Tibial nerve (tissue), 4 donors: ENCODE results near the gene STXBP6. TPM values are rescaled to one million over a fixed set of nuclear protein-coding genes. Genes with fewer than 3 reads are reported as not detected.

ENCODE experiments used
- DNase-seq, 2 donors: peaks; one replicate each; pipeline ENCODE4 v3.0.0-alpha.2; 2019; ENCODE audit warnings: low spot score in 2 of 2
- H3K27ac ChIP-seq, 4 donors: fragments of 200-600 bp; sonication (generic) in 3 of 4; one replicate each; pipeline ENCODE4 v1.5.1; 2017 to 2019; ENCODE audit warnings: mild to moderate bottlenecking in 1 of 4
- H3K27me3 ChIP-seq, 2 donors: fragments of 200-600 bp; sonication (generic) in 1 of 2; one replicate each; pipeline versions ENCODE4 v1.5.1 to v1.6.0; 2017 to 2019
- H3K36me3 ChIP-seq, 3 donors: fragments of 200-600 bp; sonication (generic); one replicate each; pipeline ENCODE4 v1.5.1; 2018 to 2019
- H3K4me1 ChIP-seq, 4 donors: fragments of 200-600 bp; sonication (generic) in 3 of 4; one replicate each; pipeline ENCODE4 v1.5.1; 2017 to 2019
- H3K4me3 ChIP-seq, 4 donors: fragments of 200-600 bp; sonication (generic) in 3 of 4; one replicate each; pipeline ENCODE4 v1.5.1; 2017 to 2019; ENCODE audit warnings: mild to moderate bottlenecking in 1 of 4, moderate library complexity in 1 of 4
- H3K9me3 ChIP-seq, 4 donors: fragments of 200-600 bp; sonication (generic) in 3 of 4; one replicate each; pipeline ENCODE4 v1.5.1; 2017 to 2019
- CTCF ChIP-seq, 5 experiments: fragments of 200-600 bp in 3 of 5; fragments of 450-650 bp in 2 of 5; sonication (generic) in 3 of 5; IDR thresholded peaks; one replicate each; pipeline ENCODE4 v1.5.1; 2016 to 2019; ENCODE audit warnings: antibody characterized with exemption in 5 of 5, mild to moderate bottlenecking in 3 of 5, moderate library complexity in 2 of 5
- EP300 ChIP-seq, 2 donors: sonication (generic); formaldehyde crosslinking; IDR thresholded peaks; one replicate each; pipeline ENCODE4 v1.6.1; 2017; ENCODE audit warnings: antibody characterized with exemption in 2 of 2, mild to moderate bottlenecking in 1 of 2
- POLR2A ChIP-seq, 2 donors: fragments of 450-650 bp; IDR thresholded peaks; one replicate each; pipeline ENCODE4 v1.6.1; 2017; ENCODE audit warnings: antibody characterized with exemption in 2 of 2, mild to moderate bottlenecking in 2 of 2, moderate library complexity in 2 of 2
- WGBS, 2 donors: methylation state at CpG; one replicate each; pipeline ENCODE4 v1.1.5; 2018; 5-methylcytosine and 5-hydroxymethylcytosine counted together
- total RNA-seq, 4 donors: library from RNA; depleted of rRNA; stranded (reverse); fragments of >200 nt; gene quantifications; one replicate each; pipeline ENCODE4 v1.1.0, GENCODE V29; 2016

The STXBP6 gene
- total RNA-seq, 4 donors from 2014 or later, result 12.6 to 42.6 (median 33.5) TPM

- Histone ChIP-seq H3K36me3 (no peaks in the 10 kb centered on the region), H3K4me3 (no peak overlapping the region), H3K27ac (no peak overlapping the region), H3K4me1 (no peaks in the 10 kb centered on the region), H3K9me3 (no peaks in the 10 kb centered on the region), H3K27me3 (no peaks in the 10 kb centered on the region)
- DNase-seq, result no peak
- 68 to 70% methylated on average over 4 of the region's 4 CpGs for WGBS, 2 donors
- TF ChIP-seq POLR2A (IDR thresholded peaks at IDR 0.05) (no peak), CTCF (IDR thresholded peaks at IDR 0.05) (no peak), EP300 (IDR thresholded peaks at IDR 0.05) (no peak)
Measured at GRCh38 chr14:24831677-24832076, 218.3 kb downstream of the STXBP6 start.

GRCh38 chr14:24829862-24830261 is 220.1 kb downstream of the STXBP6 start:
- no peak overlapping the region for H3K4me3 ChIP-seq
- H3K27ac ChIP-seq, result no peak overlapping the region
- 65% methylated on average over 2 of the region's 2 CpGs for WGBS, 2 donors
- DNase-seq, result no peak
- H3K9me3 ChIP-seq, result no peaks in the 10 kb centered on the region
- no peaks in the 10 kb centered on the region for H3K36me3 ChIP-seq
- no peaks in the 10 kb centered on the region for H3K4me1 ChIP-seq
- H3K27me3 ChIP-seq, result no peaks in the 10 kb centered on the region
- TF ChIP-seq EP300 (IDR thresholded peaks at IDR 0.05), result no peak
- TF ChIP-seq POLR2A (IDR thresholded peaks at IDR 0.05), result no peak
- no peak for TF ChIP-seq CTCF (IDR thresholded peaks at IDR 0.05)

GRCh38 chr14:24828486-24828885 is 221.5 kb downstream of the STXBP6 start:
- TF ChIP-seq EP300 (IDR thresholded peaks at IDR 0.05), result no peak
- no peak for TF ChIP-seq POLR2A (IDR thresholded peaks at IDR 0.05)
- TF ChIP-seq CTCF (IDR thresholded peaks at IDR 0.05), result no peak
- Histone ChIP-seq H3K9me3 (no peaks in the 10 kb centered on the region), H3K4me3 (no peak overlapping the region), H3K27me3 (no peaks in the 10 kb centered on the region), H3K36me3 (no peaks in the 10 kb centered on the region), H3K4me1 (no peaks in the 10 kb centered on the region), H3K27ac (no peak overlapping the region)
- no peak for DNase-seq
- WGBS, 2 donors, result 75 to 89% methylated on average over 4 of the region's 4 CpGs

GRCh38 chr14:24826390-24826789 is 223.6 kb downstream of the STXBP6 start:
- H3K27ac ChIP-seq, result no peak overlapping the region
- H3K27me3 ChIP-seq, result no peaks in the 10 kb centered on the region
- H3K36me3 ChIP-seq, result no peaks in the 10 kb centered on the region
- WGBS, 2 donors, result 95 to 98% methylated on average over 5 of the region's 5 CpGs
- H3K9me3 ChIP-seq, result no peaks in the 10 kb centered on the region
- DNase-seq, result no peak
- no peak overlapping the region for H3K4me3 ChIP-seq
- TF ChIP-seq EP300 (IDR thresholded peaks at IDR 0.05), result no peak
- no peak for TF ChIP-seq POLR2A (IDR thresholded peaks at IDR 0.05)
- TF ChIP-seq CTCF (IDR thresholded peaks at IDR 0.05), result no peak
- no peaks in the 10 kb centered on the region for H3K4me1 ChIP-seq

- no peaks in the 10 kb centered on the region for H3K27me3 ChIP-seq
- TF ChIP-seq EP300 (IDR thresholded peaks at IDR 0.05), result no peak
- no peak for TF ChIP-seq CTCF (IDR thresholded peaks at IDR 0.05)
- TF ChIP-seq POLR2A (IDR thresholded peaks at IDR 0.05), result no peak
- no peaks in the 10 kb centered on the region for H3K9me3 ChIP-seq
- 92 to 95% methylated on average over 5 of the region's 5 CpGs for WGBS, 2 donors
- peaks cover 0 to 22% (median 0%) of the 10 kb centered on the region in 4 donors for H3K4me1 ChIP-seq
- no peaks in the 10 kb centered on the region for H3K36me3 ChIP-seq
- no peak overlapping the region for H3K4me3 ChIP-seq
- H3K27ac ChIP-seq, result no peak overlapping the region
- no peak for DNase-seq
Measured at GRCh38 chr14:24820616-24821015, 229.3 kb downstream of the STXBP6 start.
